GM12874 (cell line): ENCODE data around the gene RNF115.

Experiments
- TF ChIP-seq, protein P1 (sequence below): IDR thresholded peaks from 2 replicates; pipeline ENCODE4 v1.5.1; 2011; ENCODE audit warnings: low read depth, mild to moderate bottlenecking, control low read depth, low read length, moderate library complexity; ENCODE audit not compliant: insufficient read depth

RNF115 gene

DNA sequence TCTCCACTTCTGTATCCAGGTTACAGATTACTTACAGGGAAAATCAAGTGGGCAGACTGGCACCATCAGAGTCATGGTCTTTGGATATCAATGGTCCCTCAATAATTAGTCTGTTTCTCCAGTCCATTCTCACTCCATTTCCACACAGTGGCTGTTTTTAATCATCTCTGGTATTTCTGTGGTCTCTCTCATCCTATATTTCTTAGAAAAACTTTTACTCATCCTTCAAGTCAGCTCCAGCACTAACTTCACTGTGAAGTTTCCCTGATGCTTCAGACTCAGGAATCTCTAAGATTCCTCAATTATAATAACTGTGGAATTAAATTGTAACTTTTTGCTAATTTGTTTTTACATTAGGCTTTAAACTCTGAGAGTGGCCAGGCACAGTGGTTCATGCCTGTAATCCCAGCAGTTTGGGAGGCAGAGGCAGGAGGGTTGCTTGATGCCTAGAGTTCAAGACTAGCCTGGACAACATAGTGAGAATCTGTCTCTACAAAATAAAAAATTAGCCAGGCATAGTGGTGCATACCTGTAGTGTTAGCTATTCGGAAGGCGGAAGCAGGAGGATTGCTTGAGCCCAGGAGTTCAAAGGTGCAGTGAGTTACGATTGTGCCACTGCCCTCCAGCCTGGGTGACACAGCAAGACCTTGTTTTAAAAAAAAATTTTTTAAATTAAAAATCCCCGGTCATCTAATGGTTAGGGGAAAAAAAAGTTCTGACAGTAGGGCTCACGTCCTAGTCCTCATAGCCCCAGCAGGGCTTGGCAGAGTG, 94.0 kb downstream of the RNF115 start:
- TF ChIP-seq, protein P1, sequence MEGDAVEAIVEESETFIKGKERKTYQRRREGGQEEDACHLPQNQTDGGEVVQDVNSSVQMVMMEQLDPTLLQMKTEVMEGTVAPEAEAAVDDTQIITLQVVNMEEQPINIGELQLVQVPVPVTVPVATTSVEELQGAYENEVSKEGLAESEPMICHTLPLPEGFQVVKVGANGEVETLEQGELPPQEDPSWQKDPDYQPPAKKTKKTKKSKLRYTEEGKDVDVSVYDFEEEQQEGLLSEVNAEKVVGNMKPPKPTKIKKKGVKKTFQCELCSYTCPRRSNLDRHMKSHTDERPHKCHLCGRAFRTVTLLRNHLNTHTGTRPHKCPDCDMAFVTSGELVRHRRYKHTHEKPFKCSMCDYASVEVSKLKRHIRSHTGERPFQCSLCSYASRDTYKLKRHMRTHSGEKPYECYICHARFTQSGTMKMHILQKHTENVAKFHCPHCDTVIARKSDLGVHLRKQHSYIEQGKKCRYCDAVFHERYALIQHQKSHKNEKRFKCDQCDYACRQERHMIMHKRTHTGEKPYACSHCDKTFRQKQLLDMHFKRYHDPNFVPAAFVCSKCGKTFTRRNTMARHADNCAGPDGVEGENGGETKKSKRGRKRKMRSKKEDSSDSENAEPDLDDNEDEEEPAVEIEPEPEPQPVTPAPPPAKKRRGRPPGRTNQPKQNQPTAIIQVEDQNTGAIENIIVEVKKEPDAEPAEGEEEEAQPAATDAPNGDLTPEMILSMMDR, result no peak

DNA sequence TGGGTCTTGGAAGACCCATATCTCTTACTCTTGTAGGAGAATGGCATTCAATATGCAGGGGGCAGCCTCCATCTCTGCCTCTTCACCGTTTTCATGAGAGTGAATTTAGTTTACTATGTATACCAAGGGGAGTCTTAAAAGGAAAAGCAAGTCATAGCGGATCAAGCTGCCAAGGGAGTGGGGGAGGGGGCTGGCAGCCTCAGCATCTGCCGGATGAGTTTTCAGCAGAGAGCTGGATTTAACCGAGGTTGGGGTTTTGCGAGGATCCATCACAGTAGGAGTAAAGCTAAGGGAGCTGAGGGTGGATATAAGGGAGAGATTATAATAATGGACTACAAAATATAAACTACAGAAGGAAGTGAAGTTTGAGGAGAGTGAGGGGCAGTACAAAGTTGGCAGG, 94.7 kb downstream of the RNF115 start:
- TF ChIP-seq, protein P1, result no peak

- TF ChIP-seq, protein P1, result peak; percentile 97
These were observed 102.8 kb downstream of the RNF115 start for GRCh38 chr1:145720878-145721671.

DNA sequence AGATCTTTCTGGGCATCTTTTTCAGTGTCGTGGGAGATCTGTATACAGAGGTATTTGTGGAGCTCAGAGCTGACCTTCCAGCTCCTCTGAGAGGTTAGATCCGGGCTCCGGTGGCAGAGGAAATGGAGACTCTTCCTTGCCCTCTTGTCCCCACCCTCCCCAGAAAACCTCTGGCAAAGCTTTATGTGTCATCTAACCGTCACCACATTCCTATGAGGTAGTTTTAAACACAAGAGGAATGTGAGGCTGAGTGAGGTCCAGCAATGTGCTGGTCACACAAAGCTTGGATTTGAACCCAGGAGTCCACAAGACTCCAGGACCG, 103.4 kb downstream of the RNF115 start:
- TF ChIP-seq, protein P1, result no peak

- TF ChIP-seq, protein P1, result no peak
These were observed 104.4 kb downstream of the RNF115 start, which contains the start of gene CD160 for GRCh38 chr1:145719230-145720079. Gene CD160, plus strand, starts transcription at chr1:145719499. Its CDS starts 8,829 bp downstream, at chr1:145728328.

- TF ChIP-seq, protein P1, result no peak
These were observed 106.1 kb downstream of the RNF115 start for GRCh38 chr1:145717833-145718232.
